ENCODE data around the gene CFAP74. TPM values are rescaled to one million over a fixed set of nuclear protein-coding genes. Genes with fewer than 3 reads are reported as not detected.

The CFAP74 gene
- total and polyA plus RNA-seq, 9 of the 15 experiments (the other 6 are each of a cell fraction or from before 2014, with no cell fraction given), result 0.03 to 0.15 (median 0.05) TPM; not detected in 6

- Histone ChIP-seq H3K9me1 (ENCODE audit: control insufficient read depth, insufficient read depth, low read length) (no peaks in the 10 kb centered on the region), H4K20me1 (replicated peaks; ENCODE audit: control insufficient read depth, insufficient read depth, low read length) (peaks cover 19% of the 10 kb centered on the region; the same call in 1 of the 2 replicates), H3K27ac (ENCODE audit: extremely low read depth, low read depth, low read length) (no peak overlapping the region), H3K27me3 (ENCODE audit: control insufficient read depth in 2 of 2, insufficient read depth in 2 of 2, low read length in 2 of 2) (peaks cover 76 to 94% of the 10 kb centered on the region in 2 experiments), H2AFZ (ENCODE audit: low read depth, low read length) (no peak overlapping the region), H3K4me3 (no peak overlapping the region), H3K9ac (ENCODE audit: insufficient read depth in 1 of 2, low read depth in 2 of 2, low read length in 2 of 2) (no peak overlapping the region), H3K9me3 (replicated peaks; ENCODE audit: control insufficient read depth, insufficient read depth, low read depth, low read length) (no peaks in the 10 kb centered on the region), H3K36me3 (ENCODE audit: control insufficient read depth, insufficient read depth, low read length) (no peaks in the 10 kb centered on the region), H3K4me2 (ENCODE audit: insufficient read depth, low read length) (no peak overlapping the region), H3K79me2 (ENCODE audit: control insufficient read depth, insufficient read depth, low read length) (no peaks in the 10 kb centered on the region), H3K4me1 (replicated peaks in 1 of 2; ENCODE audit: control insufficient read depth in 2 of 2, insufficient read depth in 2 of 2, low read length in 2 of 2) (peaks cover 0 to 31% of the 10 kb centered on the region in 2 experiments; a peak in 2 of 5 replicates)
- intact Hi-C loops (cut with micrococcal nuclease) (no loop called here), in situ Hi-C loops (cut with MboI) (no loop called here)
- TF ChIP-seq GTF2E2 (tag; IDR thresholded peaks at IDR 0.05) (no peak), MCM2 (IDR thresholded peaks at IDR 0.05; ENCODE audit: low read depth) (no peak), NCOR1 (IDR thresholded peaks at IDR 0.05) (no peak), SIN3B (IDR thresholded peaks at IDR 0.05; ENCODE audit: low read depth) (no peak), TSC22D4 (tag; IDR thresholded peaks at IDR 0.05) (no peak), NFYB (IDR thresholded peaks at IDR 0.05; ENCODE audit: extremely low read depth, insufficient read length) (no peak), ZNF232 (CRISPR knock-in tag; IDR thresholded peaks at IDR 0.05) (no peak), ARID4B (CRISPR knock-in tag; IDR thresholded peaks at IDR 0.05) (no peak), TAF9B (IDR thresholded peaks at IDR 0.05; ENCODE audit: partially characterized antibody) (no peak), ELK3 (CRISPR knock-in tag; IDR thresholded peaks at IDR 0.05) (no peak)
- DNase-seq (ENCODE audit: extremely low read depth in 1 of 4, low spot score in 3 of 4) (no peak), FAIRE-seq (no peak), ATAC-seq (no peak)
- CTCF ChIA-PET (ENCODE audit: low intra/inter-chr PET ratio), result no interaction called here
- 4% methylated on average over 23 of the region's 25 CpGs for WGBS (ENCODE audit: insufficient coverage, low coverage, missing lambda C conversion rate)
- no TSS peak for BruUV-seq (replicated peaks)
- POLR2A ChIA-PET, result interaction anchor here (0.6 to 0.7 kb wide), 3 partner anchors 9 to 721 kb away, joined by 3 to 4 read pairs (median 3); no protein-coding TSS in a partner anchor
Measured at GRCh38 chr1:2021550-2021949, 18.0 kb upstream of the CFAP74 start.
